Loucy (cell line): ENCODE results near the gene ZNF688.

ENCODE experiments used
- H2AFZ ChIP-seq: fragments of 200-600 bp; sonication (generic); 2 replicates; pipeline ENCODE4 v1.6.0; 2016; ENCODE audit warnings: antibody characterized with exemption, mild to moderate bottlenecking, low read length, moderate library complexity
- H3F3A ChIP-seq: fragments of 200-600 bp; 2 replicates; pipeline ENCODE4 v1.6.0; 2016; ENCODE audit warnings: antibody characterized with exemption, low read depth, mild to moderate bottlenecking
- H3K27me3 ChIP-seq: fragments of 200-600 bp; sonication (generic); 2 replicates; pipeline ENCODE4 v1.6.1; 2014; ENCODE audit warnings: low read length, mild to moderate bottlenecking; ENCODE audit not compliant: insufficient read depth, poor library complexity, severe bottlenecking
- H3K36me3 ChIP-seq: fragments of 200-600 bp; sonication (generic); 2 replicates; pipeline ENCODE4 v1.6.1; 2016; ENCODE audit warnings: low read length; ENCODE audit not compliant: insufficient read depth
- H3K4me1 ChIP-seq: fragments of 200-600 bp; sonication (generic); 2 replicates; pipeline ENCODE4 v1.5.1; 2014; ENCODE audit warnings: low read length, mild to moderate bottlenecking; ENCODE audit not compliant: insufficient read depth, poor library complexity, severe bottlenecking
- H3K4me2 ChIP-seq: fragments of 200-600 bp; sonication (generic); 2 replicates; pipeline ENCODE4 v1.6.0; 2014; ENCODE audit warnings: antibody characterized with exemption, low read length, low read depth, mild to moderate bottlenecking; ENCODE audit not compliant: poor library complexity, severe bottlenecking
- H3K4me3 ChIP-seq: fragments of 200-600 bp; sonication (generic); 2 replicates; pipeline ENCODE4 v1.5.1; 2014; ENCODE audit warnings: low read length, mild to moderate bottlenecking, mixed read lengths; ENCODE audit not compliant: poor library complexity, severe bottlenecking
- H3K79me2 ChIP-seq: fragments of 200-600 bp; sonication (generic); 2 replicates; pipeline ENCODE4 v1.6.1; 2014; ENCODE audit warnings: low read length; ENCODE audit not compliant: insufficient read depth
- H3K9ac ChIP-seq: fragments of 200-600 bp; sonication (generic); 2 replicates; pipeline ENCODE4 v1.6.0; 2014; ENCODE audit warnings: mild to moderate bottlenecking, low read depth, low read length, moderate library complexity; ENCODE audit not compliant: poor library complexity, severe bottlenecking
- H3K9me2 ChIP-seq: fragments of 200-600 bp; sonication (generic); replicated peaks from 2 replicates; pipeline ENCODE4 v1.6.1; 2016; ENCODE audit warnings: low read depth, low read length, mixed read lengths
- H3K9me3 ChIP-seq: fragments of 200-600 bp; sonication (generic); 2 replicates; pipeline ENCODE4 v1.6.1; 2014; ENCODE audit warnings: mild to moderate bottlenecking, antibody characterized with exemption, low read length, low read depth; ENCODE audit not compliant: insufficient read depth
- H4K20me1 ChIP-seq: fragments of 200-600 bp; sonication (generic); 2 replicates; pipeline ENCODE4 v1.6.0; 2014; ENCODE audit warnings: antibody characterized with exemption, low read length, mild to moderate bottlenecking; ENCODE audit not compliant: insufficient read depth, poor library complexity, severe bottlenecking
- CTCF ChIP-seq: fragments of 200-600 bp; sonication (generic); conservative IDR thresholded peaks from 2 replicates; pipeline ENCODE4 v1.5.1; 2014; ENCODE audit warnings: mild to moderate bottlenecking, antibody characterized with exemption, low read length
- EZH2phosphoT487 ChIP-seq: fragments of 200-600 bp; IDR thresholded peaks from 2 replicates; pipeline ENCODE4 v1.6.1; 2018; ENCODE audit warnings: antibody characterized with exemption, mild to moderate bottlenecking, moderate library complexity, borderline replicate concordance

Gene ZNF688

GRCh38 chr16:30559690-30560089 lies 11.8 kb downstream of the ZNF688 start:
- no peak overlapping the region for H2AFZ ChIP-seq
- no peaks in the 10 kb centered on the region for H4K20me1 ChIP-seq
- H3K9me3 ChIP-seq: no peaks in the 10 kb centered on the region
- no peak overlapping the region for H3K4me3 ChIP-seq
- peak overlapping the region; percentile 96 for H3K9ac ChIP-seq
- peaks cover 14% of the 10 kb centered on the region for H3K4me1 ChIP-seq
- no peak for TF ChIP-seq EZH2phosphoT487
- TF ChIP-seq CTCF: no peak
- no peaks in the 10 kb centered on the region for H3F3A ChIP-seq
- H3K36me3 ChIP-seq: no peaks in the 10 kb centered on the region
- H3K27me3 ChIP-seq: no peaks in the 10 kb centered on the region
- no peak overlapping the region for H3K4me2 ChIP-seq
- H3K79me2 ChIP-seq: peaks cover 34% of the 10 kb centered on the region
- no peaks in the 10 kb centered on the region for H3K9me2 ChIP-seq

DNA sequence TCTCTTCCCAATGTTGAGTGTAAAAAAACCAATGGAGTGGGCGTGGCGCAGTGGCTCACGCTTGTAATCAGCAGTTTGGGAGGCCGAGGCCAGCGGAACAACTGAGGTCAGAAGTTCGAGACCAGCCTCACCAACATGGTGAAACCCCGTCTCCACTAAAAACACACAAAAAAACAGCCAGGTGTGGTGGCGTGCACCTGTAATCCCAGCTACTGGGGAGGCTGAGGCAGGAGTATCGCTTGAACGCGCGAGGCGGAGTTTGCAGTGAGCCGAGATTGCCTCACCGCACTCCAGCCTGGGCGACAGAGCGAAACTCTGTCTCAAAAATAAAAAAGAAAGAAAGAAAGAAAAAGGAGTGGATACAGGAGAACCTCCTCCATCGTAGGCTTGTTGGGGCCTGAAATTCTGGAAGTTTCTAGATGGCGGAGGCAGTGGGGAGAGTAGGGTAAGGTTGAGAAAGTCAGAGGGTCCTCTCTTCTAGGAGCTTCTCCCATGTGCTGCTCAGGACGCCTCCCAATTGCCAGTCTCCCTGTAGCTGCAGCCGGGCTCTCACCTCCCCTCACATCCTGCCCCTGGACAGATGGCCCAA lies 12.6 kb downstream of the ZNF688 start:
- Histone ChIP-seq H3K36me3 (no peaks in the 10 kb centered on the region), H3K79me2 (peaks cover 42% of the 10 kb centered on the region), H2AFZ (peak overlapping the region; percentile 55; the same call in 1 of the 2 replicates), H3F3A (no peaks in the 10 kb centered on the region), H3K4me3 (peak overlapping the region; percentile 87), H4K20me1 (no peaks in the 10 kb centered on the region), H3K4me1 (peaks cover 14% of the 10 kb centered on the region), H3K27me3 (no peaks in the 10 kb centered on the region), H3K4me2 (peak overlapping the region; percentile 88), H3K9ac (peak overlapping the region; percentile 96), H3K9me3 (no peaks in the 10 kb centered on the region), H3K9me2 (no peaks in the 10 kb centered on the region)
- TF ChIP-seq CTCF (no peak), EZH2phosphoT487 (no peak)

DNA sequence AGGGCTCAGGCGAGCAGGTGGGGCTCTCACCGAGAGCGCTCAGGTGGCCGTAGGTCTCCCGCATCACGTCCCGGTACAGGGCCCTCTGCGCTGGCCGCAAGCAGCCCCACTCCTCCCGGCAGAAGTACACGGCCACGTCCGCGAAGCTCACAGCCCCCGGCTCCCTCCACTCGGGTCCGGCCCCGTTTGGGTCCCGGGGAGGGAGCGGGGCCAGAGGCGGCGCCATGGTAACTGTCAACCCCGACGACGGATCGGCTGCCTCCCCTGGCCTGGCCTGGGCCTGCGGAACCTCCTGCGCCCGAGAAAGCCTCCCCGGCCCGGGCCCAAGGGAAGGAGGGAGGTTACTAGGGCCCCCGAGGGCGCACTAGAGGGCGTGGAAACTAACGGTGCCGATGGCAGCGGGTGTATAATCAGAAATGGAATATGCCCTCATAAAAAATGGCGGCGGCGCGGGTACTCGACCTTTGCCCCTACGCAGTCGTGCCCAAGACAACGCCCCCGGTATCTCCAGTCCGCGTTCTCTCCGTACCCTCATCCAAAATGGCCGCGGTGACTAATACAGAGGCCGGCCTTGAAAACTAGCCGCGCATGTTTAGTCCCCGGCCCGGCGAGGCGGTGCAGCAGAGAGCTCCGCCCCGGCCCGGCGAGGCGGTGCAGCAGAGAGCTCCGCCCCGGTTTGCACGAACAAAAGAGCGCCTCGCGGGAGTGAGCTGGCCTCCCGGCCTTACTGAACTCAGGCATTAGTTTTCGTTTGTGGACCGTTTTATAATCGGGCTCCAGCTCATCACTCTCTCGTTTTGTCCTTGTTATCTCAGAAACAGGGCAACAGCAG lies 13.3 kb downstream of the ZNF688 start, which contains the start of gene ZNF764:
ZNF764 (minus strand) TSS at position 418 of the 832 bp plus-strand sequence; CDS start at position 226, 192 bp downstream.
- Histone ChIP-seq H3K4me3 (peak within 1 kb of the TSS; percentile 87), H3K9me2 (no peaks in the 10 kb centered on the region), H3K4me2 (peak within 1 kb of the TSS; percentile 88), H3F3A (no peaks in the 10 kb centered on the region), H3K4me1 (peaks cover 20% of the 10 kb centered on the region), H3K36me3 (no peaks in the 10 kb centered on the region), H4K20me1 (no peaks in the 10 kb centered on the region), H3K27me3 (no peaks in the 10 kb centered on the region), H2AFZ (peak within 1 kb of the TSS; percentile 96), H3K9ac (peak within 1 kb of the TSS; percentile 96), H3K9me3 (no peaks in the 10 kb centered on the region), H3K79me2 (peaks cover 48% of the 10 kb centered on the region)
- TF ChIP-seq EZH2phosphoT487 (no peak), CTCF (0 out of 2 replicates have a peak, but pooled peaks have one; percentile 14)
